Stimulated activated memory B cell treated with anti-CD40 and anti-IgM and Interleukin-4, amounts not matched to agents 10 μg/mL and 1 μg/mL and 100 μg/mL, for 72 hours (primary cell): ENCODE measurements around the gene NPAS2.
A peak's percentile ranks its signal among the peaks of the same experiment; 100 is the strongest.

Experiments used
- ATAC-seq: fragments of 150-1000 bp; cut with Tn5 transposase; 2 replicates; pipeline ENCODE4 v1.10.0; 2021
- H3K27ac Mint-ChIP-seq: one replicate; pipeline ENCODE4 v1.8.0; 2022; ENCODE audit warnings: mild to moderate bottlenecking, mixed read lengths
- H3K27me3 Mint-ChIP-seq: one replicate; pipeline ENCODE4 v1.8.0; 2022; ENCODE audit warnings: mixed read lengths
- H3K36me3 Mint-ChIP-seq: one replicate; pipeline ENCODE4 v1.8.0; 2022; ENCODE audit warnings: mixed read lengths
- H3K4me1 Mint-ChIP-seq: one replicate; pipeline ENCODE4 v1.8.0; 2022; ENCODE audit warnings: mixed read lengths
- H3K4me3 Mint-ChIP-seq: one replicate; pipeline ENCODE4 v1.8.0; 2022; ENCODE audit warnings: mild to moderate bottlenecking, moderate library complexity, mixed read lengths
- H3K9me3 Mint-ChIP-seq: one replicate; pipeline ENCODE4 v1.8.0; 2022; ENCODE audit warnings: mixed read lengths

The NPAS2 gene

GRCh38 chr2:100823665-100824438 is 3.9 kb downstream of the NPAS2 start:
- Mint-ChIP-seq H3K36me3 (no peaks in the 10 kb centered on the region), H3K27ac (no peak overlapping the region)
- no peak for ATAC-seq

GRCh38 chr2:100824842-100825241 is 4.9 kb downstream of the NPAS2 start:
- ATAC-seq: no peak
- H3K9me3 Mint-ChIP-seq: peaks cover 5% of the 10 kb centered on the region
- H3K36me3 Mint-ChIP-seq: no peaks in the 10 kb centered on the region
- no peak overlapping the region for H3K4me3 Mint-ChIP-seq
- peaks cover 34% of the 10 kb centered on the region for H3K27me3 Mint-ChIP-seq
- H3K4me1 Mint-ChIP-seq: no peaks in the 10 kb centered on the region
- no peak overlapping the region for H3K27ac Mint-ChIP-seq

More at GRCh38 chr2:100823665-100824438, 3.9 kb downstream of the NPAS2 start:
- no peak overlapping the region for H3K4me3 Mint-ChIP-seq
- H3K27me3 Mint-ChIP-seq: peaks cover 41% of the 10 kb centered on the region
- peaks cover 3% of the 10 kb centered on the region for H3K9me3 Mint-ChIP-seq
- no peaks in the 10 kb centered on the region for H3K4me1 Mint-ChIP-seq

- Mint-ChIP-seq H3K36me3 (no peaks in the 10 kb centered on the region), H3K27me3 (peaks cover 35% of the 10 kb centered on the region), H3K4me3 (no peak overlapping the region), H3K9me3 (peaks cover 5% of the 10 kb centered on the region), H3K4me1 (no peaks in the 10 kb centered on the region), H3K27ac (no peak overlapping the region)
- ATAC-seq: no peak
Observed at GRCh38 chr2:100826494-100826893, 6.6 kb downstream of the NPAS2 start.

- Mint-ChIP-seq H3K9me3 (peaks cover 5% of the 10 kb centered on the region), H3K4me3 (no peak overlapping the region), H3K27me3 (peaks cover 31% of the 10 kb centered on the region)
Observed at GRCh38 chr2:100831158-100831750, 11.3 kb downstream of the NPAS2 start.

GRCh38 chr2:100831831-100832230 is 11.9 kb downstream of the NPAS2 start:
- Mint-ChIP-seq H3K27me3 (peaks cover 36% of the 10 kb centered on the region), H3K27ac (no peak overlapping the region), H3K9me3 (peaks cover 5% of the 10 kb centered on the region), H3K4me1 (no peaks in the 10 kb centered on the region), H3K36me3 (no peaks in the 10 kb centered on the region), H3K4me3 (no peak overlapping the region)
- ATAC-seq: no peak

More at GRCh38 chr2:100831158-100831750, 11.3 kb downstream of the NPAS2 start:
- no peaks in the 10 kb centered on the region for H3K36me3 Mint-ChIP-seq
- no peak overlapping the region for H3K27ac Mint-ChIP-seq
- no peaks in the 10 kb centered on the region for H3K4me1 Mint-ChIP-seq
- ATAC-seq: no peak

- peaks cover 45% of the 10 kb centered on the region for H3K27me3 Mint-ChIP-seq
- H3K4me1 Mint-ChIP-seq: no peaks in the 10 kb centered on the region
- H3K4me3 Mint-ChIP-seq: no peak overlapping the region
- H3K27ac Mint-ChIP-seq: no peak overlapping the region
- ATAC-seq: no peak
- peaks cover 4% of the 10 kb centered on the region for H3K9me3 Mint-ChIP-seq
- no peaks in the 10 kb centered on the region for H3K36me3 Mint-ChIP-seq
Observed at GRCh38 chr2:100832885-100833284, 12.9 kb downstream of the NPAS2 start.

- Mint-ChIP-seq H3K27ac (no peak overlapping the region), H3K4me3 (no peak overlapping the region), H3K27me3 (peaks cover 50% of the 10 kb centered on the region), H3K36me3 (no peaks in the 10 kb centered on the region), H3K9me3 (peaks cover 2% of the 10 kb centered on the region), H3K4me1 (no peaks in the 10 kb centered on the region)
- no peak for ATAC-seq
Observed at GRCh38 chr2:100833331-100833730, 13.4 kb downstream of the NPAS2 start.

- no peak for ATAC-seq
- H3K27ac Mint-ChIP-seq: no peak overlapping the region
- H3K9me3 Mint-ChIP-seq: peaks cover 2% of the 10 kb centered on the region
- no peaks in the 10 kb centered on the region for H3K36me3 Mint-ChIP-seq
- no peaks in the 10 kb centered on the region for H3K4me1 Mint-ChIP-seq
- no peak overlapping the region for H3K4me3 Mint-ChIP-seq
- peaks cover 53% of the 10 kb centered on the region for H3K27me3 Mint-ChIP-seq
Observed at GRCh38 chr2:100834221-100834620, 14.3 kb downstream of the NPAS2 start.

GRCh38 chr2:100835006-100835659 is 15.2 kb downstream of the NPAS2 start:
- Mint-ChIP-seq H3K9me3 (no peaks in the 10 kb centered on the region), H3K27me3 (peaks cover 55% of the 10 kb centered on the region), H3K27ac (no peak overlapping the region), H3K4me3 (no peak overlapping the region), H3K36me3 (no peaks in the 10 kb centered on the region), H3K4me1 (no peaks in the 10 kb centered on the region)
- ATAC-seq: no peak

GRCh38 chr2:100840519-100840918 is 20.6 kb downstream of the NPAS2 start:
- no peak overlapping the region for H3K4me3 Mint-ChIP-seq
- no peaks in the 10 kb centered on the region for H3K4me1 Mint-ChIP-seq
- H3K36me3 Mint-ChIP-seq: no peaks in the 10 kb centered on the region
- H3K27ac Mint-ChIP-seq: no peak overlapping the region
- no peak for ATAC-seq
- peaks cover 57% of the 10 kb centered on the region for H3K27me3 Mint-ChIP-seq
- H3K9me3 Mint-ChIP-seq: no peaks in the 10 kb centered on the region

GRCh38 chr2:100842241-100842922 is 22.4 kb downstream of the NPAS2 start:
- Mint-ChIP-seq H3K4me1 (no peaks in the 10 kb centered on the region), H3K4me3 (no peak overlapping the region), H3K9me3 (no peaks in the 10 kb centered on the region), H3K27ac (no peak overlapping the region), H3K27me3 (peaks cover 39% of the 10 kb centered on the region), H3K36me3 (no peaks in the 10 kb centered on the region)
- ATAC-seq: no peak

- H3K4me3 Mint-ChIP-seq: no peak overlapping the region
- H3K9me3 Mint-ChIP-seq: no peaks in the 10 kb centered on the region
- no peak overlapping the region for H3K27ac Mint-ChIP-seq
- no peaks in the 10 kb centered on the region for H3K4me1 Mint-ChIP-seq
- no peak for ATAC-seq
- H3K36me3 Mint-ChIP-seq: no peaks in the 10 kb centered on the region
- peaks cover 47% of the 10 kb centered on the region for H3K27me3 Mint-ChIP-seq
Observed at GRCh38 chr2:100844514-100844913, 24.6 kb downstream of the NPAS2 start.

GRCh38 chr2:100845141-100845991 is 25.4 kb downstream of the NPAS2 start:
- no peak overlapping the region for H3K27ac Mint-ChIP-seq
- H3K9me3 Mint-ChIP-seq: no peaks in the 10 kb centered on the region
- peaks cover 49% of the 10 kb centered on the region for H3K27me3 Mint-ChIP-seq
- ATAC-seq: peak; percentile 24
- no peak overlapping the region for H3K4me3 Mint-ChIP-seq
- no peaks in the 10 kb centered on the region for H3K36me3 Mint-ChIP-seq
- H3K4me1 Mint-ChIP-seq: no peaks in the 10 kb centered on the region

- no peaks in the 10 kb centered on the region for H3K36me3 Mint-ChIP-seq
- H3K9me3 Mint-ChIP-seq: no peaks in the 10 kb centered on the region
- ATAC-seq: no peak
- no peak overlapping the region for H3K27ac Mint-ChIP-seq
- H3K4me3 Mint-ChIP-seq: no peak overlapping the region
- H3K27me3 Mint-ChIP-seq: peaks cover 48% of the 10 kb centered on the region
- no peaks in the 10 kb centered on the region for H3K4me1 Mint-ChIP-seq
Observed at GRCh38 chr2:100846716-100847115, 26.8 kb downstream of the NPAS2 start.
